OCI-LY7 (cell line): ENCODE results near the gene COL4A2. TPM values are rescaled to one million over a fixed set of nuclear protein-coding genes. Genes with fewer than 3 reads are reported as not detected.

Experiments
- BruUV-seq: library from RNA; stranded (reverse); fragments of 400-500 nt; replicated peaks from 2 replicates; lab custom pipeline; 2021; lab: Mats Ljungman, UMichigan
- CTCF ChIA-PET: fragments of 300-600 bp; sonication (Branson Sonifier 250); formaldehyde crosslinking; loops from one replicate; lab custom pipeline; 2022; ENCODE audit warnings: antibody characterized with exemption; ENCODE audit not compliant: unreplicated experiment; lab: Charles Lee
- POLR2A ChIA-PET: fragments of 300-600 bp; sonication (Branson Sonifier 250); formaldehyde crosslinking; loops from one replicate; lab custom pipeline; 2022; ENCODE audit warnings: antibody characterized with exemption; lab: Charles Lee
- DNase-seq: peaks from one replicate; pipeline ENCODE4 v3.0.0-alpha.2; 2015; ENCODE audit warnings: low spot score
- H2AFZ ChIP-seq: fragments of 200-600 bp; sonication (generic), shearing (Covaris generic); 2 replicates; pipeline ENCODE4 v1.6.1; 2014; ENCODE audit warnings: mild to moderate bottlenecking, antibody characterized with exemption, low read length, moderate library complexity
- H3K27ac ChIP-seq: fragments of 200-600 bp; sonication (generic); 2 replicates; pipeline ENCODE4 v1.5.1; 2014; ENCODE audit warnings: mixed run types, low read depth, mild to moderate bottlenecking, moderate library complexity, low read length, inconsistent platforms; ENCODE audit not compliant: poor library complexity, severe bottlenecking
- H3K36me3 ChIP-seq: fragments of 200-600 bp; sonication (generic); 2 replicates; pipeline ENCODE4 v1.6.1; 2014; ENCODE audit warnings: mild to moderate bottlenecking, antibody characterized with exemption, low read length, moderate library complexity, mixed read lengths; ENCODE audit not compliant: insufficient read depth
- H3K4me1 ChIP-seq: fragments of 200-600 bp; sonication (generic); 2 replicates; pipeline ENCODE4 v1.5.1; 2014; ENCODE audit warnings: mild to moderate bottlenecking, low read length; ENCODE audit not compliant: insufficient read depth, poor library complexity, severe bottlenecking
- H3K4me2 ChIP-seq: fragments of 200-600 bp; sonication (generic); 2 replicates; pipeline ENCODE4 v1.6.1; 2014; ENCODE audit warnings: mild to moderate bottlenecking, low read length
- H3K4me3 ChIP-seq: fragments of 200-600 bp; sonication (generic); 2 replicates; pipeline ENCODE4 v1.5.1; 2014; ENCODE audit warnings: mild to moderate bottlenecking, low read depth, low read length; ENCODE audit not compliant: poor library complexity, severe bottlenecking
- H3K79me2 ChIP-seq: fragments of 200-600 bp; sonication (generic); 2 replicates; pipeline ENCODE4 v1.6.1; 2016; ENCODE audit warnings: low read depth, mild to moderate bottlenecking, low read length, moderate library complexity, mixed read lengths; ENCODE audit not compliant: insufficient read depth
- H3K9me2 ChIP-seq: fragments of 200-600 bp; sonication (generic); 2 replicates; pipeline ENCODE4 v1.6.1; 2016; ENCODE audit warnings: mild to moderate bottlenecking, low read length, mixed read lengths; ENCODE audit not compliant: insufficient read depth
- H3K9me3 ChIP-seq: fragments of 200-600 bp; sonication (generic); 2 replicates; pipeline ENCODE4 v1.6.1; 2014; ENCODE audit warnings: mild to moderate bottlenecking, mixed run types, low read length, mixed read lengths
- H4K20me1 ChIP-seq: fragments of 200-600 bp; sonication (generic); 2 replicates; pipeline ENCODE4 v1.6.1; 2014; ENCODE audit warnings: mild to moderate bottlenecking, antibody characterized with exemption, low read length, moderate library complexity, mixed read lengths; ENCODE audit not compliant: insufficient read depth
- EZH2phosphoT487 ChIP-seq: fragments of 200-600 bp; sonication (generic); IDR thresholded peaks from 2 replicates; pipeline ENCODE4 v1.6.1; 2018; ENCODE audit warnings: low read depth, borderline replicate concordance, mild to moderate bottlenecking, mixed run types, antibody characterized with exemption, low read length, moderate library complexity, mixed read lengths
- intact Hi-C: fragments of 100-400 bp; cut with micrococcal nuclease; formaldehyde crosslinking; loops from one replicate; pipeline ENCODE4 v1.10.0; 2022; ENCODE audit not compliant: unreplicated experiment
- total RNA-seq, 2 experiments: library from RNA; depleted of rRNA in 1 of 2; stranded (reverse); fragments of >200 nt in 1 of 2; shearing (Covaris generic) in 1 of 2; gene quantifications; 2 replicates each; pipeline ENCODE4 v1.2.3, GENCODE V29; 2014 to 2022
- TF ChIP-seq, protein P1 (sequence below): fragments of 200-600 bp; sonication (generic); conservative IDR thresholded peaks from 2 replicates; pipeline ENCODE4 v1.5.1; 2014; ENCODE audit warnings: mild to moderate bottlenecking, antibody characterized with exemption, low read length, moderate library complexity, mixed read lengths

The COL4A2 gene
- total RNA-seq, 2 experiments from 2014 or later: 0.34 TPM; not detected in 1

DNA sequence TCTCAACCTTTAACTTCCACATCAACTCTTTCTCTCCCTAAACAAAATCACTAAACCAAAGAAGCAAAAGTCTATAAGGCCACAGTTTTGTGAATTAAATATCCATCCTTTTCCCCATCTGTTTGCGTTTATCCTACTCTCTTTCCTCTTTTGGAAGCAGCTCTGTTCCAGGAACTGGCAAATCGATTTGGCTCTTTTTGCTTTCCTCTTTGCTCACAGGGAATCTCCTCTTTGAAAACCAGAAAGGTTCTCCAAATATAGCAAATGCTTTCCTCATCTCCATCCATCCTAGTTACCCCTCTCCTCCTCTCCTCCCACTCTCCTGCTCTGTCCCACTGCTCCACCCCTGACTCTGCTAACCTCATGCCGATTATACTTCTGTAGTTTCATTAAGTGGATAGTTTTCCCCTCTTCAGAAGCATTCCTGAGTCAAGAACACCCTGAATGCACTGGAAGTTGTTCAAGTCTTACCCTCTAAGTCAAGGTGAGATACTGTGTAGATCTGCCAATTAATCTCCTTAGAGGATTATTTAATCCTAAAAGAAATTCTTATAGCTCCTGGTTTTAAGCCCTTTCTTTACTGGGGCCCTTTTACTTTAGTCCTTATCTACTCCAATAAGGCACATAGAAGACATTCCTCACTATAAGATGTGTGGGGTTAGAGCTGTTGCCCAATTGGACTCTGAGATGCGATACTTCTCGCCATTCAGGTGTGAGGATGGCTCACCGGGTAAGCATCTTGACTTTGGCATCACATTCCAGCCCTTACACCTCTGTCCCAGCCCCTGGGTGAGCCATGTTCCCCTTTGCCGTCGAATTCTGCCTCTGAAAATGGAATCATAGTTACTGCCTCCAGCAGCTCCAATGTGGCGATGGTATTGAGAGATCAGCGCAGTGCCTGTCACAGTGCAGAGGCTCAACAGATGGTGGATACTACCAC is 67.6 kb downstream of the COL4A2 start:
- H4K20me1 ChIP-seq: no peaks in the 10 kb centered on the region
- H3K79me2 ChIP-seq: no peaks in the 10 kb centered on the region
- H3K9me3 ChIP-seq: no peaks in the 10 kb centered on the region
- intact Hi-C loops: no loop called here
- CTCF ChIA-PET: no interaction called here
- no peak overlapping the region for H2AFZ ChIP-seq
- TF ChIP-seq, protein P1, sequence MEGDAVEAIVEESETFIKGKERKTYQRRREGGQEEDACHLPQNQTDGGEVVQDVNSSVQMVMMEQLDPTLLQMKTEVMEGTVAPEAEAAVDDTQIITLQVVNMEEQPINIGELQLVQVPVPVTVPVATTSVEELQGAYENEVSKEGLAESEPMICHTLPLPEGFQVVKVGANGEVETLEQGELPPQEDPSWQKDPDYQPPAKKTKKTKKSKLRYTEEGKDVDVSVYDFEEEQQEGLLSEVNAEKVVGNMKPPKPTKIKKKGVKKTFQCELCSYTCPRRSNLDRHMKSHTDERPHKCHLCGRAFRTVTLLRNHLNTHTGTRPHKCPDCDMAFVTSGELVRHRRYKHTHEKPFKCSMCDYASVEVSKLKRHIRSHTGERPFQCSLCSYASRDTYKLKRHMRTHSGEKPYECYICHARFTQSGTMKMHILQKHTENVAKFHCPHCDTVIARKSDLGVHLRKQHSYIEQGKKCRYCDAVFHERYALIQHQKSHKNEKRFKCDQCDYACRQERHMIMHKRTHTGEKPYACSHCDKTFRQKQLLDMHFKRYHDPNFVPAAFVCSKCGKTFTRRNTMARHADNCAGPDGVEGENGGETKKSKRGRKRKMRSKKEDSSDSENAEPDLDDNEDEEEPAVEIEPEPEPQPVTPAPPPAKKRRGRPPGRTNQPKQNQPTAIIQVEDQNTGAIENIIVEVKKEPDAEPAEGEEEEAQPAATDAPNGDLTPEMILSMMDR: no peak
- no peak for TF ChIP-seq EZH2phosphoT487
- BruUV-seq: no TSS peak
- H3K36me3 ChIP-seq: no peaks in the 10 kb centered on the region
- no peaks in the 10 kb centered on the region for H3K4me1 ChIP-seq
- no peak for DNase-seq
- POLR2A ChIA-PET: no interaction called here
- no peak overlapping the region for H3K27ac ChIP-seq
- H3K9me2 ChIP-seq: no peaks in the 10 kb centered on the region
- H3K4me3 ChIP-seq: no peak overlapping the region
- H3K4me2 ChIP-seq: no peak overlapping the region

DNA sequence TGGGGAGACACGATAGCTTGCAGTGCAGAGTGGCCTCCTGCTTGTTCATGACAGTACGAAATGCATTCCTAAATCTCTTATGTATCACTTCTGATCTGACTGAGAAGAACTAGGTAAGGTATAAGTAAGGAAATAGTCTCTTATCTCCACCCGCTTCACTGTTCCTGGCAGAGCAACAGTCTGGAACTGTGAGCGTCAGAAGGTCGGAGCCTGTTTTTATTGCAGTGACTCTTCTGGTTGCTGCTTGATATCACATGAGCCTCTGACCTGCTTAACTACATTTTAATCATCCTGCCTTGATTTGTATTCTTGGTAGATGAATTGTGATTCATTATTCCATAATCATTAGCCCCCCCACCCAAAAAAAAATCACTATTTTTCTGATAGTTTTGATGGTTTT is 69.0 kb downstream of the COL4A2 start:
- TF ChIP-seq, protein P1: no peak
- H4K20me1 ChIP-seq: no peaks in the 10 kb centered on the region
- ChIA-PET POLR2A (no interaction called here), CTCF (no interaction called here)
- no peaks in the 10 kb centered on the region for H3K9me3 ChIP-seq
- H3K36me3 ChIP-seq: no peaks in the 10 kb centered on the region
- intact Hi-C loops: no loop called here
- no peak for DNase-seq
- H3K4me2 ChIP-seq: no peak overlapping the region
- BruUV-seq: no TSS peak
- no peak overlapping the region for H3K4me3 ChIP-seq
- H3K79me2 ChIP-seq: no peaks in the 10 kb centered on the region
- no peak overlapping the region for H3K27ac ChIP-seq
- H3K4me1 ChIP-seq: no peaks in the 10 kb centered on the region
- no peaks in the 10 kb centered on the region for H3K9me2 ChIP-seq
- no peak overlapping the region for H2AFZ ChIP-seq

DNA sequence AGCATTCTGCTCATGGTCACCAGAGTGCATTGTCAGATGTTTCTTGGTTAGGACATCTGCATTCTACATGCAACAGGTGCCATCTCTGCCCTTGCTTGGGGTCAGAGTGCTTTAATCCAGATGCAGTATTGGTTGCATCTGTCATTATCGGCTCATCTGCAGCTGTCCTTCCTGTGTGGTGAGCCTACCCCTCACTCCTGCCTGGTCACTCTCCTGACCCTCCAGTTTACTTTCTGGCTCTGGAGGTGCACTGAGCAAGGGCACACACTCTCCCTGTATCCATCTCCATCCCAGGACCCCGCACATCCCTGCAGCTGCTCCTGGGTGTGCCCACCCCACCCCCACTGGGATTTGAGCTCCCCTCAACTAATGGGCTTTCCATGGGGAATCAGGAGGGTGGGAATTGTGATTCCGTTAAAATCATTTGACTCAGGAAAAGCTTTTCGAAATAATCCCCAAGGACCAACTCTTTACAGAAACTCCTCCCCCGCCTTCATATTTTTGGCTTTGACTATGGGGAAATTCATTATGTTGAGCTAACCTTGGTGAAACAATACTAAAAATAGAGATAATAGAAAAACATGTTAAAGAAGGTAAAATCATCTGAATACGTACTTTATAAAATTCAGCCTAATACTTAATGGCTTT is 70.2 kb downstream of the COL4A2 start:
- no peak overlapping the region for H3K4me2 ChIP-seq
- no TSS peak for BruUV-seq

More for the DNA sequence above, 70.2 kb downstream of the COL4A2 start:
- H3K4me1 ChIP-seq: no peaks in the 10 kb centered on the region
- H3K79me2 ChIP-seq: no peaks in the 10 kb centered on the region
- ChIA-PET CTCF (no interaction called here), POLR2A (no interaction called here)
- H3K27ac ChIP-seq: no peak overlapping the region
- H3K9me2 ChIP-seq: no peaks in the 10 kb centered on the region
- no peaks in the 10 kb centered on the region for H3K9me3 ChIP-seq
- H3K36me3 ChIP-seq: no peaks in the 10 kb centered on the region
- TF ChIP-seq EZH2phosphoT487: no peak
- TF ChIP-seq, protein P1: no peak
- intact Hi-C loops: no loop called here
- DNase-seq: no peak
- no peaks in the 10 kb centered on the region for H4K20me1 ChIP-seq
- H2AFZ ChIP-seq: no peak overlapping the region
- no peak overlapping the region for H3K4me3 ChIP-seq
